PC-3 (cell line): Measurements from ENCODE around the gene GSTCD. TPM values are rescaled to one million over a fixed set of nuclear protein-coding genes. Genes with fewer than 3 reads are reported as not detected.

ENCODE experiments used
- ATAC-seq: fragments of 200-7000 bp; cut with Tn5 transposase; 2 replicates; pipeline ENCODE4 v1.9.1; 2020; ENCODE audit warnings: mild to moderate bottlenecking, moderate library complexity
- BruUV-seq: library from RNA; stranded (reverse); fragments of 400-500 nt; replicated peaks from 2 replicates; lab custom pipeline; 2021; lab: Mats Ljungman, UMichigan
- CTCF ChIA-PET: fragments of 300-600 bp; sonication (Branson Sonifier 250); formaldehyde crosslinking; loops from one replicate; lab custom pipeline; 2022; ENCODE audit warnings: antibody characterized with exemption; lab: Charles Lee
- POLR2A ChIA-PET: fragments of 300-600 bp; sonication (Branson Sonifier 250); formaldehyde crosslinking; loops from one replicate; lab custom pipeline; 2022; ENCODE audit warnings: antibody characterized with exemption; ENCODE audit not compliant: unreplicated experiment; lab: Charles Lee
- DNase-seq: peaks from one replicate; pipeline ENCODE4 v3.0.0-alpha.2; 2015
- H2AFZ ChIP-seq: fragments of 300-600 bp; sonication (generic); 2 replicates; pipeline ENCODE4 v1.6.0; 2016; ENCODE audit warnings: antibody characterized with exemption, low read length
- H3F3A ChIP-seq: fragments of 300-600 bp; sonication (generic); one replicate; pipeline ENCODE4 v1.6.0; 2017; ENCODE audit warnings: antibody characterized with exemption, low read length, control low read depth, mild to moderate bottlenecking; ENCODE audit not compliant: unreplicated experiment
- H3K27ac ChIP-seq: fragments of 300-600 bp; sonication (generic); 2 replicates; pipeline ENCODE4 v1.5.1; 2016; ENCODE audit warnings: mild to moderate bottlenecking, low read length
- H3K27me3 ChIP-seq: fragments of 300-600 bp; sonication (generic); 2 replicates; pipeline ENCODE4 v1.6.1; 2016; ENCODE audit warnings: low read length, mixed read lengths
- H3K36me3 ChIP-seq: fragments of 300-600 bp; sonication (generic); 2 replicates; pipeline ENCODE4 v1.6.1; 2016; ENCODE audit warnings: low read depth, mixed run types, low read length, mixed read lengths
- H3K4me1 ChIP-seq: fragments of 300-600 bp; sonication (generic); 2 replicates; pipeline ENCODE4 v1.5.1; 2016; ENCODE audit warnings: low read length; ENCODE audit not compliant: insufficient read depth
- H3K4me2 ChIP-seq: fragments of 300-600 bp; sonication (generic); 2 replicates; pipeline ENCODE4 v1.6.0; 2016; ENCODE audit warnings: low read length
- H3K4me3 ChIP-seq: fragments of 300-600 bp; sonication (generic); 2 replicates; pipeline ENCODE4 v1.5.1; 2016; ENCODE audit warnings: mild to moderate bottlenecking, low read length, mixed read lengths
- H3K79me2 ChIP-seq: fragments of 300-600 bp; sonication (generic); 2 replicates; pipeline ENCODE4 v1.6.1; 2017; ENCODE audit warnings: low read length, mixed read lengths
- H3K9ac ChIP-seq: fragments of 300-600 bp; sonication (generic); 2 replicates; pipeline ENCODE4 v1.6.0; 2016; ENCODE audit warnings: mild to moderate bottlenecking, low read length
- H3K9me2 ChIP-seq: fragments of 300-600 bp; sonication (generic); replicated peaks from 2 replicates; pipeline ENCODE4 v1.6.1; 2016; ENCODE audit warnings: mixed run types, low read length, mixed read lengths
- H3K9me3 ChIP-seq: fragments of 300-600 bp; sonication (generic); 2 replicates; pipeline ENCODE4 v1.6.1; 2016; ENCODE audit warnings: low read length, mixed read lengths
- H4K20me1 ChIP-seq: fragments of 300-600 bp; sonication (generic); 2 replicates; pipeline ENCODE4 v1.6.1; 2016; ENCODE audit warnings: low read length, mixed read lengths
- CTCF ChIP-seq: fragments of 300-600 bp; sonication (generic); conservative IDR thresholded peaks from 2 replicates; pipeline ENCODE4 v1.5.1; 2017; ENCODE audit warnings: antibody characterized with exemption, low read depth, mild to moderate bottlenecking, low read length
- EZH2 ChIP-seq: fragments of 300-600 bp; sonication (generic); IDR thresholded peaks from one replicate; pipeline ENCODE4 v1.6.1; 2017; ENCODE audit warnings: antibody characterized with exemption, mild to moderate bottlenecking, low read length; ENCODE audit not compliant: unreplicated experiment
- EZH2phosphoT487 ChIP-seq: fragments of 300-600 bp; sonication (generic); IDR thresholded peaks from 2 replicates; pipeline ENCODE4 v1.6.1; 2018; ENCODE audit warnings: mild to moderate bottlenecking, antibody characterized with exemption, low read length, borderline replicate concordance
- intact Hi-C: fragments of 100-400 bp; cut with micrococcal nuclease; formaldehyde crosslinking; loops from 2 replicates; pipeline ENCODE4 v1.9.0; 2023
- total RNA-seq: library from RNA; depleted of rRNA; stranded (reverse); fragments of >200 nt; gene quantifications from 2 replicates; pipeline ENCODE4 v1.2.3, GENCODE V29; 2014

Gene GSTCD
- total RNA-seq, 1 experiment from 2014 or later: 12.1 TPM

- H3K9me3 ChIP-seq: no peaks in the 10 kb centered on the region
- peak overlapping the region; percentile 35; the same call in 1 of the 2 replicates for H3K9ac ChIP-seq
- ATAC-seq (peak; percentile 92), DNase-seq (peak; percentile 82)
- no peaks in the 10 kb centered on the region for H4K20me1 ChIP-seq
- ChIA-PET POLR2A (no interaction called here), CTCF (no interaction called here)
- H3K36me3 ChIP-seq: no peaks in the 10 kb centered on the region
- no TSS peak for BruUV-seq
- no peaks in the 10 kb centered on the region for H3K79me2 ChIP-seq
- no peak overlapping the region for H3K4me3 ChIP-seq
- TF ChIP-seq EZH2phosphoT487: no peak
- no peak for TF ChIP-seq CTCF
- TF ChIP-seq EZH2: no peak
- H3K4me2 ChIP-seq: peak overlapping the region; percentile 38
- H3K4me1 ChIP-seq: peaks cover 15% of the 10 kb centered on the region
- H3F3A ChIP-seq: no peaks in the 10 kb centered on the region
- intact Hi-C loops: no loop called here
- no peaks in the 10 kb centered on the region for H3K27me3 ChIP-seq
- H3K27ac ChIP-seq: peak overlapping the region; percentile 68
- H3K9me2 ChIP-seq: no peaks in the 10 kb centered on the region
- no peak overlapping the region for H2AFZ ChIP-seq
Observed at GRCh38 chr4:105859233-105859632, 150.6 kb downstream of the GSTCD start.

GRCh38 chr4:105870963-105871362, 162.4 kb downstream of the GSTCD start:
- Histone ChIP-seq H3K9me2 (no peaks in the 10 kb centered on the region), H3K4me1 (no peaks in the 10 kb centered on the region), H3K36me3 (no peaks in the 10 kb centered on the region), H3K79me2 (no peaks in the 10 kb centered on the region), H3K27ac (no peak overlapping the region), H3K9ac (no peak overlapping the region), H3F3A (no peaks in the 10 kb centered on the region), H2AFZ (no peak overlapping the region), H3K4me2 (no peak overlapping the region), H3K9me3 (no peaks in the 10 kb centered on the region), H3K4me3 (no peak overlapping the region), H3K27me3 (no peaks in the 10 kb centered on the region), H4K20me1 (no peaks in the 10 kb centered on the region)
- intact Hi-C loops: no loop called here
- POLR2A ChIA-PET: no interaction called here
- DNase-seq (no peak), ATAC-seq (no peak)
- CTCF ChIA-PET: no interaction called here
- BruUV-seq: no TSS peak
- no peak for TF ChIP-seq EZH2
- TF ChIP-seq EZH2phosphoT487: no peak
- TF ChIP-seq CTCF: no peak

DNA sequence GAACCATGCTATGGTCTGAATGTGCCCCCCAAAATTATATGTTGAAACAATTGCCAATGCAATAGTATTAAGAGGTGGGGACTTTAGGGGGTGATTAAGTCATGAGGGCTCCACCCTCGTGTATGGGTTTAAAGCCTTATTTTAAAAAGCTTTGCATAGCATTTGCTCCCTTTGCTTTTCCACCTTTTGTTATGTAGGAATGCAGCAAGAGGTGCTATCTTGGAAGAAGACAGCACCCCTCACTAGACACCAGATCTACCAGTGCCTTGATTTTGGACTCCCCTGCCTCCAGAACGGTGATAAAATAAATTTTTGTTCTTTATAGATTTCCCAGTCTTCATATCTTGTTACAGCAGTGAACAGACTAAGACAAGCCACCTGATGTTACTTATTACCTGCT, 163.4 kb downstream of the GSTCD start:
- H3K9me2 ChIP-seq: no peaks in the 10 kb centered on the region
- H3K36me3 ChIP-seq: no peaks in the 10 kb centered on the region
- no peak for ATAC-seq
- no peak overlapping the region for H3K27ac ChIP-seq
- no peaks in the 10 kb centered on the region for H3K4me1 ChIP-seq
- H3K9me3 ChIP-seq: no peaks in the 10 kb centered on the region
- no peaks in the 10 kb centered on the region for H3F3A ChIP-seq
- CTCF ChIA-PET: no interaction called here
- intact Hi-C loops: no loop called here
- POLR2A ChIA-PET: no interaction called here
- no peaks in the 10 kb centered on the region for H3K79me2 ChIP-seq
- H3K4me2 ChIP-seq: no peak overlapping the region
- H4K20me1 ChIP-seq: no peaks in the 10 kb centered on the region
- TF ChIP-seq EZH2 (no peak), EZH2phosphoT487 (no peak), CTCF (no peak)
- H3K27me3 ChIP-seq: no peaks in the 10 kb centered on the region
- DNase-seq: no peak
- no peak overlapping the region for H3K9ac ChIP-seq
- H2AFZ ChIP-seq: no peak overlapping the region
- no peak overlapping the region for H3K4me3 ChIP-seq
- BruUV-seq: no TSS peak
